Retinal pigment epithelial cell (primary cell): ENCODE data around the gene ARID5B.

Experiments used
- DNase-seq: peaks from one replicate; pipeline ENCODE4 v3.0.0-alpha.2; 2010; ENCODE audit warnings: low read depth
- H3K4me3 ChIP-seq: 2 replicates; pipeline ENCODE4 v1.5.1; 2011; ENCODE audit warnings: mild to moderate bottlenecking, low read length, control low read depth, moderate library complexity
- CTCF ChIP-seq: conservative IDR thresholded peaks from 2 replicates; pipeline ENCODE4 v1.5.1; 2011; ENCODE audit warnings: low read depth, low read length, control low read depth, inconsistent platforms

The ARID5B gene

GRCh38 chr10:61895898-61896600, 5.5 kb upstream of the ARID5B start:
- DNase-seq: no peak
- no peak for TF ChIP-seq CTCF

GRCh38 chr10:61896854-61897661, 4.4 kb upstream of the ARID5B start:
- TF ChIP-seq CTCF: peak; percentile 67
- H3K4me3 ChIP-seq: peak overlapping the region; percentile 43
- DNase-seq: no peak

More at GRCh38 chr10:61895898-61896600, 5.5 kb upstream of the ARID5B start:
- no peak overlapping the region for H3K4me3 ChIP-seq

- no peak for DNase-seq
- TF ChIP-seq CTCF: peak; percentile 48
- H3K4me3 ChIP-seq: peak overlapping the region; percentile 43
Observed at GRCh38 chr10:61897671-61898434, 3.6 kb upstream of the ARID5B start.

GRCh38 chr10:61898435-61898778, 3.1 kb upstream of the ARID5B start:
- TF ChIP-seq CTCF: no peak
- H3K4me3 ChIP-seq: no peak overlapping the region

GRCh38 chr10:61899069-61899531, 2.4 kb upstream of the ARID5B start:
- DNase-seq: no peak
- peak overlapping the region; percentile 88 for H3K4me3 ChIP-seq
- TF ChIP-seq CTCF: no peak

More at GRCh38 chr10:61898435-61898778, 3.1 kb upstream of the ARID5B start:
- no peak for DNase-seq

- DNase-seq: no peak
- peak overlapping the region; percentile 88 for H3K4me3 ChIP-seq
- TF ChIP-seq CTCF: no peak
Observed at GRCh38 chr10:61899663-61899996, 1.9 kb upstream of the ARID5B start.
